Memory B cell (primary cell): ENCODE results near the gene ZNF667.

Experiments
- ATAC-seq: fragments of 150-1000 bp; cut with Tn5 transposase; 2 replicates; pipeline ENCODE4 v1.10.0; 2021; ENCODE audit warnings: low read depth, mild to moderate bottlenecking, moderate library complexity
- DNase-seq, 2 donors: peaks; one replicate each; pipeline ENCODE4 v3.0.0; 2022; ENCODE audit warnings: low spot score in 2 of 2
- H3K27ac Mint-ChIP-seq: one replicate; pipeline ENCODE4 v1.8.0; 2022; ENCODE audit warnings: mild to moderate bottlenecking, moderate library complexity, mixed read lengths
- H3K27me3 Mint-ChIP-seq: one replicate; pipeline ENCODE4 v1.8.0; 2022; ENCODE audit warnings: mixed read lengths
- H3K36me3 Mint-ChIP-seq: one replicate; pipeline ENCODE4 v1.8.0; 2022; ENCODE audit warnings: mild to moderate bottlenecking, mixed read lengths
- H3K4me1 Mint-ChIP-seq: one replicate; pipeline ENCODE4 v1.8.0; 2022; ENCODE audit warnings: mixed read lengths
- H3K4me3 Mint-ChIP-seq: one replicate; pipeline ENCODE4 v1.8.0; 2022; ENCODE audit warnings: mild to moderate bottlenecking, moderate library complexity, mixed read lengths
- H3K9me3 Mint-ChIP-seq: one replicate; pipeline ENCODE4 v1.8.0; 2022; ENCODE audit warnings: mixed read lengths

ZNF667 gene

DNA sequence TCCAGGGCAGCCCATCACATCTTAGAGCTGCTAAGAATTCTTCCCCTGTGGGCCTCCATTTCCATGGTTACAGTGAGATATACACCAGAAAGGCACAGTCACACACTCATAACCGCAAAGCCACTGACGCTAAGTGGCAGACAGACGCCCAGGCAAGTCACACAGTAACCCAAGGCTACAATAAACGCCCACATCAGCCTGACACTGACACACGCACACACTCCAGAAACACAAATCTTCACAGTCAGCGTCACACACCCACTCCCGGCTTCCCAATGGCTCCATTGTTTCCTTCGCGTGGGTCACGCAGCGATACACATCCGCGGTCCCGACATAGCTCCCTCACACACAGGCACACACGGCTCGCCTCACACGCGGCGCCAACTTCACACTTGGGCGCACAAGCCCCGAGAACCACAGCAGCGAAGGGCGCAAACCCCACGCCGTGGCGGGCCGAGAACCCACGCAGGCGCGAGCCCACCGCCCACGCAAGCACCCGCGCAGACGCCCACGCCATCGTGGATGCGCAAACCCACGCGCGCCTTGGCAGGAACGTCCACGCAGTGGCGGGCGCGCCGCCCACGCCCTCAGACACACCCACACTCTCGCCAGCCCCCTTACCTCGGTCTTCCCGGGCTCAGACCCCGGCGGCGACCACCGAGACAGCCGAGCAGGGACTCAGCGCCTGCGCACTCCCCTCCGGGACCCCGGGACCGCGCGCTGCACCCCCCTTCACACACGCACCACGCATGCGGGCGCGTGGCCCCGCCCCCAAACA is at the start of gene ZNF667:
Gene ZNF667 (minus strand): TSS at position 695 of the 778 bp plus-strand sequence. CDS start 14,975 bp downstream, outside the sequence.
- peak within 1 kb of the TSS; percentile 89 for H3K4me3 Mint-ChIP-seq
- H3K9me3 Mint-ChIP-seq: peaks cover 17% of the 10 kb centered on the region
- H3K36me3 Mint-ChIP-seq: peaks cover 3% of the 10 kb centered on the region
- peaks cover 2% of the 10 kb centered on the region for H3K27me3 Mint-ChIP-seq
- DNase-seq: peak; percentile 8 to 38
- ATAC-seq: peak; percentile 52
- H3K4me1 Mint-ChIP-seq: peaks cover 7% of the 10 kb centered on the region
- peak within 1 kb of the TSS; percentile 89 for H3K27ac Mint-ChIP-seq

DNA sequence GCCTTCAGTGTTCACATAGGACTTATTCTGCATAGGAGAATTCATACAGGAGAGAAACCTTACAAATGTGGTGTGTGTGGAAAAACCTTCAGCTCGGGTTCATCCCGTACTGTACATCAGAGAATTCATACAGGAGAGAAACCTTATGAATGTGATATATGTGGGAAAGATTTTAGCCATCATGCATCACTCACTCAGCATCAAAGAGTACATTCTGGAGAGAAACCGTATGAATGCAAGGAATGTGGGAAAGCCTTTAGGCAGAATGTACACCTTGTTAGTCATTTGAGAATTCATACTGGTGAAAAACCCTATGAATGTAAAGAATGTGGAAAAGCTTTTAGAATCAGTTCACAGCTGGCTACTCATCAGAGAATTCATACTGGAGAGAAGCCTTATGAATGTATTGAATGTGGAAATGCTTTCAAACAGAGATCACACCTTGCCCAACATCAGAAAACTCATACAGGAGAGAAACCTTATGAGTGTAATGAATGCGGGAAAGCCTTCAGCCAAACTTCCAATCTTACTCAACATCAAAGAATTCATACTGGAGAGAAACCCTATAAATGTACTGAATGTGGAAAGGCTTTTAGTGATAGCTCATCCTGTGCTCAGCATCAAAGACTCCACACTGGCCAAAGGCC is 48.2 kb upstream of the ZNF667 start:
- no peaks in the 10 kb centered on the region for H3K27me3 Mint-ChIP-seq
- H3K4me3 Mint-ChIP-seq: no peak overlapping the region
- ATAC-seq: no peak
- H3K36me3 Mint-ChIP-seq: peaks cover 8% of the 10 kb centered on the region
- no peak overlapping the region for H3K27ac Mint-ChIP-seq
- DNase-seq: no peak
- no peaks in the 10 kb centered on the region for H3K4me1 Mint-ChIP-seq
- peaks cover 26% of the 10 kb centered on the region for H3K9me3 Mint-ChIP-seq

DNA sequence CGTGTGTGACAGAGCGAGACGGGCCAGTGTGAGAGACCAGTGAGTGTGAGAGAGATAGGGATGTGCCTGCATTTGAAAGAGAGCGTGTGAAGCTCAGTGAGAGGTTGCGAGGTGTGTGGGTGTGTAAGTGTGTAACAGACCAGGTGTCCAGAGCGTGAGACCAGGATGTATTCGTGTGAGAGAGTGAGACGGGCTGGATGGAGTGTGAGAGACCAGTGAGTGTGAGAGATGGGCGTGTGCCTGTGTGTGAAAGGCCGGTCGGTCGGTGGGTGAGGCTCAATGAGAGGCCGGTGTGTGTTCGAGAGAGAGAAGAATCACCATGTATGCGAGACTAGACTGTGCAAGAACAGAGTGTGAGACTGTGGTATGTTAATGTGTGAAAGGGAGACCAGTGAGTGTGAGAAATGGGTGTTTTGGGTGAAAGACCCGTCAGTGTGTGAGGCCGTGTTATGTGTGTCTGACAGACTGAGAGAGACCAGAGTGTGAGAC is 31.2 kb upstream of the ZNF667 start:
- peaks cover 6% of the 10 kb centered on the region for H3K9me3 Mint-ChIP-seq
- ATAC-seq (no peak), DNase-seq (no peak)
- no peaks in the 10 kb centered on the region for H3K36me3 Mint-ChIP-seq
- H3K27me3 Mint-ChIP-seq: no peaks in the 10 kb centered on the region
- no peak overlapping the region for H3K27ac Mint-ChIP-seq
- no peaks in the 10 kb centered on the region for H3K4me1 Mint-ChIP-seq
- H3K4me3 Mint-ChIP-seq: no peak overlapping the region

DNA sequence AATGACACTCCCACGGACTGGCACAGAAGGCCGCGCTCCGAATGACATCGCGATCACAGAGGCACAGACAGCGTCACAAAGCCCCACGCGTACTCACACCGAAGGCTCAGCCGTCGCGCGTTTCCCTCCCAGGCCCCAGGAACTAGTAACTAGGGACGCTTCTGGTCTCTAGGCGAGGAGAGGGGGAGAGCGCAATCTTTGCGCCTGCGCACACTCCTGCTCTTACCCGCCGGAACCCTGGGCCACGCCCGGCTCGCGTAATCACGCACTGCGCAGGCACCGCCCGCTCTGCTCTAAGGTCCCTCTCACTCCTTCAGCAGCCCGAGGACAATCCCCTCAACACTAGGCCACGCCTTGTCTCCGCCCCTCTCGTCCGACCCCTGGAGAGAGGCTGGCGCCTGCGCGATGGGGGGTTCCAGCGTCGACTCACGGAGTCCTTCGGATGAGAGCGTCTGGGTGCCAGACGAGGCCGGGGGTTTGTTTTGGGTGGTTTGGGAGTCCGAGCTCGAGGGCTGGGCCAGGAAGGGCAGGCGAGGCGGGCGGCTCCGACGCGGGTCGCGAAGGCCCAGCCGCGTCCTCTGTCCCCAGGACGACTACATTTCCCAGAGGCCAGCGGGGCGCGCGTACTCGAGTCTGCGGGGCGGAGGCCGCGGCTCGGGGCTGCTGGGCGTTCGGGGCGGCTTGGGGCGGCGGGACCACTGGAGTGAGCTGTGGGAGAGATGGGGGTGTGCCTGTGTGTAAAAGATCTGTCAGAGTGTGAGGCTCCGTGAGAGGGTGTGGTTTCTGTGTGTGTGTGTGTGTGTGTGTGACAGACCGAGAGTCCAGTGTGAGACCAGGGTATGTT is 30.5 kb upstream of the ZNF667 start, which contains the start of gene ZNF471:
Gene ZNF471 (plus strand): TSS at position 410 of the 844 bp plus-strand sequence. CDS start 3,717 bp downstream, outside the sequence.
- H3K36me3 Mint-ChIP-seq: no peaks in the 10 kb centered on the region
- H3K27ac Mint-ChIP-seq: no peak within 1 kb of the TSS
- H3K4me3 Mint-ChIP-seq: no peak within 1 kb of the TSS
- peaks cover 5% of the 10 kb centered on the region for H3K9me3 Mint-ChIP-seq
- DNase-seq (peak; percentile 65 to 74), ATAC-seq (peak; percentile 96)
- H3K4me1 Mint-ChIP-seq: no peaks in the 10 kb centered on the region
- H3K27me3 Mint-ChIP-seq: no peaks in the 10 kb centered on the region

DNA sequence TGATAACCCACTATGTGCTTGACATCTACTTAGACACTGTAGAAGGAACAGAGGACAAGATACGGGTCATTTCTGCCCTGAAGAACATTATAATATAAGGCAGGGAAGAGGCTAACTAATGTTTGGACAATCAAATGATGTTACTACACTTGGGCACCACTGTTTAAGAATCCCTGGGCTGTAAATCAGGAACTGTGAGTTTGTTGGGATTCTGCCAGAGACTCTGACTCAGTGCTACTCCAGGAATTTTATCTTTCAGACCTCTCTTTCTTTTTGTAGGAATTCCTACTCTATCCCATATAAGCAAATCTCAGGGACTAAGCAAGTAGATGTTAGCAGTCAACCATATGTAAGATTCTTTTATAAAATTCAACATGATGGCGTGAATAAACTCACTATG is 27.4 kb upstream of the ZNF667 start:
- peaks cover 14% of the 10 kb centered on the region for H3K9me3 Mint-ChIP-seq
- DNase-seq (no peak), ATAC-seq (no peak)
- peaks cover 7% of the 10 kb centered on the region for H3K36me3 Mint-ChIP-seq
- H3K4me1 Mint-ChIP-seq: no peaks in the 10 kb centered on the region
- H3K27ac Mint-ChIP-seq: no peak overlapping the region
- no peaks in the 10 kb centered on the region for H3K27me3 Mint-ChIP-seq
- no peak overlapping the region for H3K4me3 Mint-ChIP-seq

DNA sequence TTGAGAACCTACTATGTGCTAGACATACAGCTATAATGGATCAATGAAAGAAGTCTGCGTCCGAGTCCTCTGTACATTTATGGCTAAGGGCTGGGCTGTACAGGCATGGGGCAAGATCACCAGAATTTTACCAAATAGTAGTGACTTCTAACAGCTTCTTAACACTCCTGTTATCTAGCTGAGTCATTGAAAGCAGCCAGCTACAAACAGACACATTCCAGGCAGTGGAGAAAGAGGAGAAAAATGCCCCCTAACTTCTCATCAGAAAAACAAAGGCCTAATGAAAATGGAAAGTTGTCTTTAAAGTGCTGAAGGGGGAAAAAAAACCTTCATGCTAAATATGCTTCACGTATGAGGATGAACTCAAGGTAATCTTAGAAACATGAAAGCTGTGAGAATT is 14.3 kb upstream of the ZNF667 start:
- Mint-ChIP-seq H3K4me1 (no peaks in the 10 kb centered on the region), H3K36me3 (peaks cover 7% of the 10 kb centered on the region), H3K9me3 (peaks cover 20% of the 10 kb centered on the region), H3K27ac (no peak overlapping the region), H3K4me3 (no peak overlapping the region), H3K27me3 (peaks cover 3% of the 10 kb centered on the region)
- DNase-seq (no peak), ATAC-seq (no peak)

DNA sequence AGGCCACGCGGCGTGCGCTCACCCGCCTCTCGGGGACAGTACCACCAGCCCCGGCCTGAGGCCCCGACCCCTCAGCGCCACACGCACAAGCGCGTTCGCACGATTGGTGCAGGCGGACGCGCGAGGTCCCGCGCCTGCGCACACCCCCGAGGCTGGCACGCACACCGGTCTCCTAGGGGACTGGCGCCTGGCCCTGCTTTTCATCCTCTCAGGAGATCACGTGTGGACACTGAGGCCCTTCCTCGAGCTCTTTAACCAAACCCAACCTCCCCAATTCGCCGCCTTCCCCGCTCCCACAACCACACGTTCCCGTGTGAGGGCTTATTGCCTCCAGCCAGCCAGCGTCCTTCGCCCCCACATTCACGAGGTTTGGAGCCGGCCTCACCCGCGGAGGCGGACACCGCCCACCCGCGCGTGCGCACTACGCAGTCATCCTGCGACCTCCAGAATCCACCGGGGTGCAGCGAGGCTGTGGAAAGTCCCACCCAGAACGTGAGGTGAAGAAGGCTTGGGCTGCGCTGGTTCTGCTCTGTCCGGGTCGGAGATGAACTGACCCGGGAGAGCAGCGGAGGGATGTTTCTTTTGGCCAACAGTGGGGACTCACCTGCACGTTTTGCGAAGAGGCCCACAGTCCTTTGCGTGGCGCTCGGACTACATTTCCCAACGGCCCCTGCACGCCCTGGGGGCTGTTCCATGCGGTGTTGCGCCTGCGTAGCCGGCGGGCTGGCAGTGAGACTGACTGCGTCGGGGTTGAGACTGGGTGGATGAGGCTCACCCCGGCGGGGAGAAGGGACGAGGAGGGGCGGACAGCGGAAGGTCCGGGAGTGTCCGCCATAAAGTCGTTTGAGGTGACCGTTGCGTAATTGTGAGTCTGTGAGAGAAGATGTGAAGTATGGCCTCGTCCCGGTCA is 539 bp upstream of the ZNF667 start:
- H3K36me3 Mint-ChIP-seq: peaks cover 3% of the 10 kb centered on the region
- H3K27ac Mint-ChIP-seq: peak overlapping the region; percentile 89
- H3K4me1 Mint-ChIP-seq: peaks cover 7% of the 10 kb centered on the region
- peak overlapping the region; percentile 89 for H3K4me3 Mint-ChIP-seq
- DNase-seq (peak; percentile 36 to 47), ATAC-seq (peak; percentile 66)
- H3K9me3 Mint-ChIP-seq: peaks cover 14% of the 10 kb centered on the region
- H3K27me3 Mint-ChIP-seq: peaks cover 2% of the 10 kb centered on the region

DNA sequence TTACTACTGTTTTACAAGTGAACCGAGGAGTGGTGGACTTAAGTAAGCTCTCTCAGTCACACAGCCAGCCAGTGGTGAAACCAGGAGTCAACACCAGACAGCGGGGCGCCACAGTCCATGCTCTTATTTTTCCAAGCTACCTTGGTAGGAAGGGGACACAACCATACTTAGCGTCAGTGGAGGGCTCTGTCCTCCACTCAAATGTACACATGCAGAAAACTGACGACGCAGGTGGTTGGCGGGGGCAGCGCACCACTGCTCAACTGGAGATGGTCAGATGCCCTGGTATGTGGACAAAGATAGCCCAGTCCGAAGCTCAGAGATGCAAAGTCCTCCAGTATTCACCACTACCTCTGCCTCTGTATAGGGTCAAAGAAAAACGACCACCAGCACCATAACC is 1.1 kb downstream of the ZNF667 start:
- Mint-ChIP-seq H3K27ac (no peak overlapping the region), H3K9me3 (peaks cover 14% of the 10 kb centered on the region), H3K36me3 (peaks cover 3% of the 10 kb centered on the region), H3K4me1 (peaks cover 7% of the 10 kb centered on the region), H3K27me3 (peaks cover 2% of the 10 kb centered on the region), H3K4me3 (no peak overlapping the region)
- no peak for ATAC-seq
- no peak for DNase-seq

DNA sequence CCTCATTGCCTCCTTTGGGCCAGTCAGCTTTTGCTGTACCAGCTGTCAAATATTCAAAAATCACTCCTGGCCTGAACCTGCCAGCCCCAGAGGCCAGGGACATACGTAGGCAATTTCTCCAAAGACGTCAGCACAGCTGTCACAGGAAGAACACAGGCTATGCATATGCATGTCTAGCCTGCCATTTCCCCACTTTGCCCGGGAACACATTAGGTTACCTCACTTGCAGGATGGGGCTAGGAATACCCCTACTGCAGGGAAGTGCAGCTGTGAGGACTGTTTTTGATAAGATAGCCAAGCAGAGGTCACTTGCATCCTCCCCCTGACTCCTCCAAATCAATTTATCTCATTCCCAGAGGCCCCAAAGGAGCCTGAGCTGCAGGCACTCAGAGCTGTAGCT is 2.8 kb downstream of the ZNF667 start:
- Mint-ChIP-seq H3K4me3 (no peak overlapping the region), H3K36me3 (peaks cover 3% of the 10 kb centered on the region), H3K27ac (no peak overlapping the region), H3K27me3 (peaks cover 2% of the 10 kb centered on the region), H3K4me1 (peaks cover 7% of the 10 kb centered on the region), H3K9me3 (peaks cover 16% of the 10 kb centered on the region)
- ATAC-seq (no peak), DNase-seq (no peak)

DNA sequence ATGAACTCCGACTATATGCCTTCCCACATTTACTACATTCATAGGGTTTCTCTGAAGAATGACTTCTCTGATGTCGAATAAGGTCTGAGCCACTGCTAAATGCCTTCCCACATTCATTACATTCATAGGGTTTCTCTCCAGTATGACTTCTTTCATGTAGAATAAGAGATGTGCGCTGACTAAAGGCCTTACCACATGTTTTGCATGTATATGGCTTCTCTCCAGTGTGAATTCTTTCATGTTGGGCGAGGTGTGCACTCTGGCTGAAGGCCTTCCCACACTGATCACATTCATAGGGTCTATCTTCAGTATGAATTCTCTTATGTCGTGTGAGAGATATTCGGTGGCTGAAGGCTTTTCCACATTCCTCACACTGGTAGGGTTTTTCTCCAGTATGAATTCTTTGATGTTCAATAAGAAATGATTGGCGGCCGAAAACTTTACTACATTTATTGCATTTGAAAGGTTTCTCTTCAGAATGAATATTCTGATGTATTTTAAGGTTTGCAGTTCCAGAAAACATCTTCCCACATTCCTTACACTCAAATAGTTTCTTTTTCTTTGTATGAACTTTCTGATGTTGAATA is 35.8 kb downstream of the ZNF667 start:
- no peak for DNase-seq
- H3K9me3 Mint-ChIP-seq: peaks cover 30% of the 10 kb centered on the region
- H3K4me3 Mint-ChIP-seq: no peak overlapping the region
- no peak for ATAC-seq
- H3K27me3 Mint-ChIP-seq: no peaks in the 10 kb centered on the region
- no peaks in the 10 kb centered on the region for H3K4me1 Mint-ChIP-seq
- H3K27ac Mint-ChIP-seq: no peak overlapping the region
- peaks cover 13% of the 10 kb centered on the region for H3K36me3 Mint-ChIP-seq

DNA sequence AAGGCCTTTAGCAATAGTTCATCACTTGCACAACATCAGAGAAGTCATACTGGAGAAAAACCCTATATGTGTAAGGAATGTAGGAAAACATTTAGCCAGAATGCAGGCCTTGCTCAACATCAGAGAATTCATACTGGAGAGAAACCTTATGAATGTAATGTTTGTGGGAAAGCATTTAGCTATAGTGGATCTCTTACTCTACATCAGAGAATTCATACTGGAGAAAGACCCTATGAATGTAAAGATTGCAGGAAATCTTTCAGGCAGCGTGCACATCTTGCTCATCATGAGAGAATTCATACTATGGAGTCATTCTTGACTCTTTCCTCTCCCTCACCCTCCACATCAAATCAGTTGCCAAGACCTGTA is 53.2 kb downstream of the ZNF667 start:
- no peak overlapping the region for H3K4me3 Mint-ChIP-seq
- peaks cover 42% of the 10 kb centered on the region for H3K36me3 Mint-ChIP-seq
- ATAC-seq: no peak
- H3K9me3 Mint-ChIP-seq: peaks cover 25% of the 10 kb centered on the region
- no peak overlapping the region for H3K27ac Mint-ChIP-seq
- H3K4me1 Mint-ChIP-seq: no peaks in the 10 kb centered on the region
- no peaks in the 10 kb centered on the region for H3K27me3 Mint-ChIP-seq
- no peak for DNase-seq

DNA sequence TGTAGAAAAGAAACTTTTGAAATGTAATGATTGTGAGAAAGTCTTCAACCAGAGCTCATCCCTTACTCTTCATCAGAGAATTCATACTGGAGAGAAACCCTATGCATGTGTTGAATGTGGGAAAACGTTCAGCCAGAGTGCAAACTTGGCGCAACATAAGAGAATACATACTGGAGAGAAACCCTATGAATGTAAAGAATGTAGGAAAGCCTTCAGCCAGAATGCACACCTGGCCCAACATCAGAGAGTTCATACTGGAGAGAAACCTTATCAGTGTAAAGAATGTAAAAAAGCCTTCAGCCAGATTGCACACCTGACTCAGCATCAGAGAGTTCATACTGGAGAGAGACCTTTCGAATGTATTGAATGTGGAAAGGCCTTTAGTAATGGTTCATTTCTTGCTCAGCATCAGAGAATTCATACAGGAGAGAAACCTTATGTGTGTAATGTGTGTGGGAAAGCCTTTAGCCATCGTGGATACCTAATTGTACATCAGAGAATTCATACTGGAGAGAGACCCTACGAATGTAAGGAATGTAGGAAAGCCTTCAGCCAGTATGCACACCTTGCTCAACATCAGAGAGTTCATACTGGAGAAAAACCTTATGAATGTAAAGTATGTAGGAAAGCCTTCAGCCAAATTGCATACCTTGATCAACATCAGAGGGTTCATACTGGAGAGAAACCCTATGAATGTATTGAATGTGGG is 53.7 kb downstream of the ZNF667 start:
- ATAC-seq: no peak
- Mint-ChIP-seq H3K27me3 (no peaks in the 10 kb centered on the region), H3K4me1 (no peaks in the 10 kb centered on the region), H3K9me3 (peaks cover 26% of the 10 kb centered on the region), H3K4me3 (no peak overlapping the region), H3K27ac (no peak overlapping the region), H3K36me3 (peaks cover 45% of the 10 kb centered on the region)
- DNase-seq: no peak
